ENCODE results near the gene DGKQ.

DGKQ gene

DNA sequence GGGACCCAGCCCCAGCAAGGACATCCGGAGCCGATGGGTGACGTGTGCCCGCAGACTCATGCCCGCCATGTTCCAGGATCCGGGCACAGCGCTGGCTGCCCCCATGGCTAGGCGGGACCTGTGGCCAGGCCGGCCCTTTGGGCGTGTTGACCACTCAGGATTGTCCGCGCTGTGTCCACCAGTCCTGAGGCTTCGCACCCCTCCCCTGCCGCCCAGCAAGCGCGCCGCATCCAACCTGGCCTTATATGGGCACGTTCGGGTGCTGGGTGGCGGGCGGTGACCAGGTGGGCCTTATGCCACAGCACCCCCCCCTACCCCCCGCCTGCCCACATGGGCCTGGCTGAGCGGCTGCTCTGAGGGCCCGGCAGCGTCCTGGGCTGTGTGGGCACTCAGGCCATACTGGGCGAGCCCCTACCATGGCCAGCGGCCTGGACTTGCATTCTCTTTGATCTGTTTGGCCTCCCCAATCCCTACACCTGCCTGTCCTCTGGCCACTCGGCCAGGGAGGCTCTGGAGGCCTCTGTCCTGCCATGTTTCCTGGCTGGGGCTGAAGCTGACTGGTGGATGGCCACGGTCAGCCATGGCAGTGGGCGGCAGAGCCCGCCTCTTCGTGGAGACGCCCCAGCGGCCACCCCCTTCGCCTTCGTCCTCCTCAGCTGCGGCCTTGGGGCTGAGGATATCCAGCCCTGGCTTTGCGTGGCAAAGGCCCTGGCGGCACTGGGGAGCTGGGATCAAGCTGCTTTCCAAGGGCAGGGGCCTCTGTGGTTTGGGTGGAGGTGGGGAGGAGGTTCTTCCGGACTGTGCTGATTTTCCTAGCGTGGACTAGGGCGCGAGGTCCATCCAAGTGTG, 40.1 kb upstream of the DGKQ start:
- Mint-ChIP-seq H3K27me3 (peaks cover 10% of the 10 kb centered on the region), H3K4me3 (no peak overlapping the region), H3K36me3 (ENCODE audit: low read depth) (peaks cover 7% of the 10 kb centered on the region), H3K4me1 (ENCODE audit: low read depth) (peaks cover 13% of the 10 kb centered on the region), H3K9me3 (no peaks in the 10 kb centered on the region), H3K27ac (no peak overlapping the region)
- no peak for DNase-seq

DNA sequence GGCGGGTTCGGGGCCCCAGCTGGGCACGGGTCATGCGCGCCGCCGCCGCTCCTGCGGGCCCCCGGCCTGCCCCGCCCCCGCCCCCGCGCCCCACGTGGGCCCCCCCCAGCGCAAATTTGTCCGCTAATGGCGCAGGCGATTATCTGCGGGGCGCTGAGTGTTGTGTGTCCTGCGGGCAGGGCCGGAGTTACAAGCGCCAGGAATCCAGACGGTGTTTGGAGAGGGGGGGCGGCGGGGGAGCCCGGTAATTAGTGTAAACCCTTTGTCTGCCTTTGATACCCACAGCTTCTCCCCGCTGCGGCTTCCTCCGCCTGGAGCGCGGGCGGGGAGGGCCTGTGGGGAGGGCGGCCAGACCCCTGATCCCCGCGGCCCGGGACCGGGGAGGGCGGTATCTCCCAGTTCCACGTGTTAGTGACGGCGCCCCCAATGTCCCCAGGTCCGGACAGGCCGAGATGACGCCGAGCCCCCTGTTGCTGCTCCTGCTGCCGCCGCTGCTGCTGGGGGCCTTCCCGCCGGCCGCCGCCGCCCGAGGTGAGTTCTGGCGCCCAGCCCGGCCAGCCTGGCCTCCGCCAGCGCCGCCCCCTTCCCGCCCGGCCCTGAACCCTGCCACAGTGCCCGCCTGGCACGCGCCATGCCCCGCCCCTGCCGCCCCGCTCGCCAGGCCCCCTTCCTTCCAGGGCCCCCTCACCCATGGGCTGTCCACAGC, 38.8 kb upstream of the DGKQ start:
- Mint-ChIP-seq H3K27ac (no peak overlapping the region), H3K27me3 (peaks cover 23% of the 10 kb centered on the region), H3K4me3 (peak overlapping the region; percentile 69), H3K9me3 (no peaks in the 10 kb centered on the region), H3K4me1 (ENCODE audit: low read depth) (peaks cover 13% of the 10 kb centered on the region), H3K36me3 (ENCODE audit: low read depth) (peaks cover 7% of the 10 kb centered on the region)
- DNase-seq, result peak; percentile 62

DNA sequence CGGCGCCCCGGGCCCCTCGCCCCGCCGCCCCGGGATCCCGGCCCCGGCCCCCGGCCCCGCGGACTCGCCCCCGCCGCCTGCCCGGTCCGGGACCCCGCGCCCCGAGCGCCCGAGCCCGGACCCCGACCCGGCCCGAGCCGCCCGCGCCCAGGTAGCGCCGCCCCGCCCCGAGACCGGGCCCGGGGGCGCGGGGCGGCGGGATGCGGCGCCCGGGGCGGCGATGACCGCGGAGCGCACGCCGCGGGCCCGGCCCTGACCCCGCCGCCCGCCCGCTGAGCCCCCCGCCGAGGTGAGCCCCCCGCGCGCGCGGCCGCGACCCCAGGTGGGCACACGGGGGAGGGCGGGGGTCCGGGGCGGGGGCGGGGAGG, 38.3 kb upstream of the DGKQ start:
- Mint-ChIP-seq H3K4me1 (ENCODE audit: low read depth) (peaks cover 13% of the 10 kb centered on the region), H3K4me3 (no peak overlapping the region), H3K27ac (no peak overlapping the region), H3K27me3 (peaks cover 28% of the 10 kb centered on the region), H3K9me3 (no peaks in the 10 kb centered on the region), H3K36me3 (ENCODE audit: low read depth) (peaks cover 7% of the 10 kb centered on the region)
- DNase-seq, result no peak

DNA sequence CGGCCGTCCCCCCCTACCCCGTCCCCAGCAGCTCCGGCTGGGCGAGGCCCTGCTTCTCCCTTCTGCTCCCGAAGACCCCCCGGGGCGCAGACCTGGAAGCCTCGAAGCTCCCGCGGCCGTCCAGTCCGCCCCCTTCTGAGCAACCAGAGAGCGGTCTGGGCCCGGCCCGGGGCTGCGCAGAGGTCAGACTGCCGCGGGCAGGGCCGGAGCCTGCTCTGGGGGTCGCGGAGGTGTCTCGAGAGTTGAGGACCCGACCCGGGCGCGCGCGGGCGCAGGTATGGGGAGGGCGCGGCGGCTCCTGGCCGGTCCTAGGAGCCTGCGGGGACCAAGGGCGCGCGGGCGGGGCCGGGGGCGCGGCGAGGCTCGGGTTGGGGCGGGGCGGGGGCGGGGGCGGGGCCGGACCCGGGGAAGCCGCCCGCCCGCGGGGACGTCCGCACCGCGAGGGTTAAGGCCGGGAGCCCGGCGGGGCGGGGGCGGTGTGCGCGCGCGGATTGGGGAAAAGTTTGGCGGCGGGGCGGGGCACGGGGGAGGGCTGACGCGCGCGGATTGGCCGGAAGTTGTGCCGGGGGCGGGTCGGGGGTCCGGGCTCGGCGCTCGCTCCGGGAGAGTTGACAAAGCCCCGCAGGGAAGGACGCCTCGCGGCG, 37.8 kb upstream of the DGKQ start, which contains the start of gene FGFRL1:
Gene FGFRL1 (plus strand): TSS at position 605 of the 644 bp plus-strand sequence. CDS start 860 bp downstream, outside the sequence.
- H3K4me3 Mint-ChIP-seq, result peak within 1 kb of the TSS; percentile 70
- peaks cover 33% of the 10 kb centered on the region for H3K27me3 Mint-ChIP-seq
- H3K36me3 Mint-ChIP-seq (ENCODE audit: low read depth), result peaks cover 7% of the 10 kb centered on the region
- no peaks in the 10 kb centered on the region for H3K9me3 Mint-ChIP-seq
- peaks cover 13% of the 10 kb centered on the region for H3K4me1 Mint-ChIP-seq (ENCODE audit: low read depth)
- DNase-seq, result peak; percentile 92
- H3K27ac Mint-ChIP-seq, result peak within 1 kb of the TSS; percentile 88

DNA sequence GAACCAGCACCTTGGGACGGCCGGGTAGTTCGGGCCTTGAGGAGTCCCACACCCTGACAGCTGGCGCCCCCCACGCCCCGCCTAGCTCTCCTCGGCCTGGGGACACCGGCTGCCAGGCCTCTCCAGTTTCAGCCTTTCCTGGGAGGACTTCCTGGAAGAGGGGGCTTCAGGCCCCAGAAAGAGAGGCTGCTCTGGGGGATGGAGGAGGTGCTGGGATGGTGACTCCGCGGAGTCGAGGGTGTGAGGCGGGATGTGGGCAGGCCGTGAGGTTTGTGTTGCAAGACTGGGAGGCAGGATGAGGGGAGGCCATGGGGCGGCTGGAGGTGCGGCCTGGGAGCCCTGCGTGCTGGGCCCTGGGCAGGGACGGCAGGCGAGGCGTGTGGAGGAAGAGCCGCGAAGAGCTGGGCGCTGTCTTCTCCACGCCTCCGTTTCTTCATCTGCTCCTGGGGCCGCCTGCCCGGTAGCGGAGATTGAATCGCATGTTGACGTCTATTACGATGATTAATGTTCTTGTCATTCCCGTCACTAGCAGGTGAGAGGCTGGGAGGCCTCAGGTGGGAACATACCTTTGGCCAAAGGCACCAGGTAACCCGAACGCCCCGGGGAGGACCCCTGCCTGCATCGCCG, 37.1 kb upstream of the DGKQ start:
- H3K4me1 Mint-ChIP-seq (ENCODE audit: low read depth), result peaks cover 13% of the 10 kb centered on the region
- peak overlapping the region; percentile 70 for H3K4me3 Mint-ChIP-seq
- no peaks in the 10 kb centered on the region for H3K9me3 Mint-ChIP-seq
- DNase-seq, result peak; percentile 81
- H3K27ac Mint-ChIP-seq, result peak overlapping the region; percentile 88
- H3K36me3 Mint-ChIP-seq (ENCODE audit: low read depth), result peaks cover 7% of the 10 kb centered on the region
- peaks cover 40% of the 10 kb centered on the region for H3K27me3 Mint-ChIP-seq

DNA sequence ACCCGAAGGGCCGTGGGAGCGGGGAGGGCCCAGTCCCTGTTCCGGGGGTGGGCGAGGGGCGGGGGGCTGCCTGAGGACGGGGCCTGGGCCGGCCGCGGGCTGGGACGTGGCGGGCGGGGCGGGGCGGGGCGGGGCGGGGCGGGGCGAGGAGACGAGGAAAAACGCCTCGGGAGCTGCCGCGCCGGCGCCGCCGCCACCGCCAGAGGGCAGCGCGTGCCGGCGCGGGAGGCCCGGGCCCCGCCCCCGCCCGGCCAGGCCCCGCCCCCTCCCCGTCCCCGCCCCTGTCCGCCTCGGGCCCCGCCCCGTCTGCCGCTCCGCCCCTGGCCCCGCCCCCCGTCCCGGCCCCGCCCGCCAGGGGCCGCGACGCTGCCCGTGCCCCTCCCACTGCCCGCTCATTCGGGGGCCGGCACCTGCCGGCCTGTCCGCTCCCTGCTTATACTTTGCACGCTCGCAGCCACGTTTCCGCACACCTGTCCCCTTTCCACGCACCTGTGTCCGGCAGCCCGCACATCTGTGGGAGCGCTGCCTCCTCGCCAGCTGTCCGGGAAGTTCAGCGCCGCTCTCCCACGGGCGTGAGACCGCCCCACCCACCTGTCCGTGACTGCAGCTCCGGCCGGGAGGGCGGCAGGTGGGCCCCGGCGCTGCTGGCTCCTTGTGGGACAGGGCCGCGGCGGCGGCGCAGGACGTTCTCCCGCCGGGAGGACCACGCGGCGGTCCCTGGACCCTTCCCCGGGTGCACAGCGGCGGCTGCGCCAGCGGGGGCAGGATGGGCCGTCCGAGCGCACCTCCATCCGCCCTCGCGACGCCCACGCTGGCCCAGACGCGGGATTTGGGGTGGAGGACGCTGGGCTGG, 36.4 kb upstream of the DGKQ start:
- Mint-ChIP-seq H3K36me3 (ENCODE audit: low read depth) (peaks cover 7% of the 10 kb centered on the region), H3K27me3 (peaks cover 42% of the 10 kb centered on the region), H3K4me1 (ENCODE audit: low read depth) (peaks cover 13% of the 10 kb centered on the region), H3K9me3 (no peaks in the 10 kb centered on the region), H3K4me3 (peak overlapping the region; percentile 74), H3K27ac (peak overlapping the region; percentile 61)
- DNase-seq, result peak; percentile 84

DNA sequence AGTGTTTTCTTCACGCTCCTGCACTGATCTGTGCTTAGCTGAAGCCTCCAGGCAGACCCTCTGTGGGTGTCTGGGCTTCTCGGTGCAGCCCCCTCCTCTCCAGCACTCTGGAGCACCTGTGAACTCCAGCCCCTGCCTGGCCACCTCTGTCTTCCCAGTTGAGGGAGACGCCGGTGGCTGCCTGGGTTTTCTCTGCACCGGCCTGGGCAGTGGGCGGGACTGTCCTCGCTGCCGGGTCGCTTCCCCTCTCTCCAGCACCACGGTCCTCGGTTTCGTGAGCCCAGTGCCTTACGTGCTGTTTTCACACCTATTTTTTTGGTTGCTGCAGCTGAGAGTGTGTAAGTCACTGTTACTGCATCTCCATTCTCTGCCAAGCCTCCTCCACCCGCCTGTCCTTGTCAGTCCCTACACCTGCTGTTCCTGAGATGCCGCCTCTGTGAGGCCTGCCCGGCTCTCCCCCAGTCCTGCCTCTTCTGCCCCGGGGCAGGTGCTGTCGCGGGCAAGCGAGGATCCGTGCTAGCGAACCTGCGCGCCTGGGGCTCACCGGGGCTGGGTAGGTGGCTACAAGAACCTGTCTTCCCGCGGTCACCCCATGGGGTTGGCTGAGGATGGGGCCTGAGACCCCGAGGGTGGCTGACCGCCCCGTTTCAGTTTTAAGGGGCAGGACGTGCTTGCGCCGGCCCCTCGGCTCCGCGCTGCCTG, 35.6 kb upstream of the DGKQ start:
- Mint-ChIP-seq H3K4me1 (ENCODE audit: low read depth) (peaks cover 13% of the 10 kb centered on the region), H3K27ac (no peak overlapping the region), H3K36me3 (ENCODE audit: low read depth) (peaks cover 5% of the 10 kb centered on the region), H3K9me3 (no peaks in the 10 kb centered on the region), H3K27me3 (peaks cover 49% of the 10 kb centered on the region), H3K4me3 (peak overlapping the region; percentile 66)
- peak; percentile 64 for DNase-seq

DNA sequence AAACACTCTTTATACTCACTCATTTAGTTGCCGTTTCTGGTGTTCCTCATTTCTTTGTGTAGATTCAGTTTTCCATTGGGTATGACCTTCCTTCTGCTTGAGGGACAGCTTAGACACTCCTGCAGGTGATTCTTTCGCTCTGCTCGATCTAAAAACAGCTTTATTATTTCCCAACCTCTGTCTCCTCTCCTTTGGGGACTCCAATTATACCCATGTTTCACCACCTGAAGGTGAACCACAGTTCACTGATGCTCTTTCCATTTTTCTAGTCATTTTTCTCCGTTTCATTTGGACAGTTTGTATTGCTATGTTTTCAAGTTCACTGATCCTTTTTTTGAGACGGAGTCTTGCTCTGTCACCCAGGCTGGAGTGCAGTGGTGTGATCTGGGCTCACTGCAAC, 33.5 kb upstream of the DGKQ start:
- Mint-ChIP-seq H3K4me3 (no peak overlapping the region), H3K27me3 (peaks cover 61% of the 10 kb centered on the region), H3K9me3 (no peaks in the 10 kb centered on the region), H3K36me3 (ENCODE audit: low read depth) (no peaks in the 10 kb centered on the region), H3K27ac (no peak overlapping the region), H3K4me1 (ENCODE audit: low read depth) (peaks cover 14% of the 10 kb centered on the region)
- no peak for DNase-seq

DNA sequence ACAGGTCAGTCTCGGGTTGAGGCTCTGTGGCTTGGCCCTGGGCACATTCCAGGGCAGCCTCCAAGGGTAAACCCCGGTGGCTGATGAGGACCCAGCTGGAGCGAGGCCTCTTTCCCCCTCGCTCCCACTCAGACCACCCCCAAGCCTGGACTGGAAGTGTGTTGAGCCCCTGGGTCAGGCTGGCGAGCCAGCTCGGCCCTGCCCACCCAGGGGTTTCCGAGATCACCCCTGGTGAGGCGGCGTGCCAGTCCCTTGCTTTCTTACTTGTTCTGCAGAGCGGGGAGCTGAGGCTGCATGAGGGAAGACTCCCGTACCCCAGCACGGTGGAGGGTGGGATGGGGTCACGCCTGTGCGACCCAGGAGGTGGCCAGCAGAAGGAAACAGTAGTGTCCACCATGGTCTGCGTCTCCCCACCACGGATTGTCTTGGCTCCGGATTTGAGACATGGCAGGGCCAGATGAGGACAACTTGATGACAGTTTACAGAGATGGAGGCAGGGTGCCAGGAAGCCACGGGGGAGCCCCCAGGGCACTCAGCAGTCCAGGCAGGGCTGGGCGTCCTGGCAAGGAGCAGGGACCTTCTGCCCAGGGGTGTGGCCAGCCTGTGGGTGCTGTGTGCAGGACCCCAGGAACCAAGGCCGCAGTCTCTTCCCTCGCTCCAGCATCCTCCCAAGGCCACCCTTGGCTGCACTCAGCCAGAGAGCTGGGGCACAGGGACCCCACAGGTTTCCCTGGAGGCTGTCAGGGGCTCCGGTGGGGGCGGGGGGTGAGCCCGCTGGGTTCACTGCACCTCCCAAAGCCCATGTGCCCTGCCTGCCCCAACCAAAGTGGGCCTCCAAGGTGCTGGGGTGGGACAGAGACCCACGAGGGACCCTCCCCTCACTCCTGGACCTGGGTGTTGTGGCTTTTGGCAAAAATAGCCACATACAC, 31.5 kb upstream of the DGKQ start:
- Mint-ChIP-seq H3K9me3 (no peaks in the 10 kb centered on the region), H3K36me3 (ENCODE audit: low read depth) (no peaks in the 10 kb centered on the region), H3K4me3 (no peak overlapping the region), H3K27me3 (peaks cover 76% of the 10 kb centered on the region), H3K27ac (no peak overlapping the region), H3K4me1 (ENCODE audit: low read depth) (peaks cover 7% of the 10 kb centered on the region)
- no peak for DNase-seq

DNA sequence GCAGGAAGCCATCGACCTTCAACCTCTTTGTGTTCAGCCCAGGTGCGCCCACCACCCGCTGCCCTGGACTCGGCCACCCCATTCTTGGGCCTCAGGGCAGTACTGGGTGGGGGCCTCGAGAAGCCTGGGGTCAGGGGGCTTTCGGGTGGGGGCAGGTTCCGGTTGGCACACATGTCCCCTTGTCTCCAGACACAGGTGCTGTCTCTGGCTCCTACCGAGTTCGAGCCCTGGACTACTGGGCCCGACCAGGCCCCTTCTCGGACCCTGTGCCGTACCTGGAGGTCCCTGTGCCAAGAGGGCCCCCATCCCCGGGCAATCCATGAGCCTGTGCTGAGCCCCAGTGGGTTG, 30.7 kb upstream of the DGKQ start:
- Mint-ChIP-seq H3K27me3 (peaks cover 79% of the 10 kb centered on the region), H3K9me3 (no peaks in the 10 kb centered on the region), H3K27ac (no peak overlapping the region), H3K36me3 (ENCODE audit: low read depth) (no peaks in the 10 kb centered on the region), H3K4me3 (no peak overlapping the region), H3K4me1 (ENCODE audit: low read depth) (peaks cover 6% of the 10 kb centered on the region)
- no peak for DNase-seq

DNA sequence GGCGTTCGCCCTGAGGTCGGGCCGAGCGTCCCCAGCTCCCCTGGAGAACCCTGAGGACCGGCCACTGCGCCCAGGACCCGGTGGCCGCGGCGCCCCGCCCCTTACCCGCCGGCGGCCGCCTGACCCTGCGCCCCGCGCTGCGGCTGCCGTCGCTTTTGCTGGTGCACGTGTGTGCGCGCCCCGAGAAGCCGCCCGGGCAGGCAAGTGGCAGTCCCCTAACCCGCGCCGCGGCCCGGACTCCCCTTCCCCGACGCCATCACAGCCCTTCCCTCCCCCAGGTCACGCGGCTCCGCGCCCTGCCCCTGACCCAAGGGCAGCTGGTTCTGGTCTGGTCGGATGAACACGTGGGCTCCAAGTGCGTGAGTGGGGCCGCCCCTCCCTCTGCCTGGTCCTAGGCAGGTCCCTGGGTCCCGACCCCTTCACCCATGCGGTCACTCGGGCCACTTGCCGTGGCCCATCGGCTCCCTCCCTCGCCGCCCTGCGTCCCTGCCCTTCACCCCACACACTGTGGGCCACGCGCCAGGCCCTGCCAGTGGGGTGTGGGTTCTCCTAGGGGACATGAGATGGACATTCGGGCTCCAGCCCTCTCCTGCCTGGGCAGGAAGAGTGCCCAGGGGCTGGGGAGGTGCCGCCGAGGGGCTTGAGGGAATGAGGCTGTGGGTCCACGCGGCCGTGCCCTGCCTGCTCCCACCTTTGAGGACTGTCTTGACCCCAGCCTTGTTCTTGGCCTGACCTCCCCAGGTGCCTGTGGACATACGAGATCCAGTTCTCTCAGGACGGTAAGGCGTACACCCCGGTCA, 30.1 kb upstream of the DGKQ start:
- DNase-seq, result no peak
- Mint-ChIP-seq H3K4me3 (no peak overlapping the region), H3K36me3 (ENCODE audit: low read depth) (no peaks in the 10 kb centered on the region), H3K9me3 (no peaks in the 10 kb centered on the region), H3K4me1 (ENCODE audit: low read depth) (peaks cover 2% of the 10 kb centered on the region), H3K27me3 (peaks cover 79% of the 10 kb centered on the region), H3K27ac (no peak overlapping the region)

DNA sequence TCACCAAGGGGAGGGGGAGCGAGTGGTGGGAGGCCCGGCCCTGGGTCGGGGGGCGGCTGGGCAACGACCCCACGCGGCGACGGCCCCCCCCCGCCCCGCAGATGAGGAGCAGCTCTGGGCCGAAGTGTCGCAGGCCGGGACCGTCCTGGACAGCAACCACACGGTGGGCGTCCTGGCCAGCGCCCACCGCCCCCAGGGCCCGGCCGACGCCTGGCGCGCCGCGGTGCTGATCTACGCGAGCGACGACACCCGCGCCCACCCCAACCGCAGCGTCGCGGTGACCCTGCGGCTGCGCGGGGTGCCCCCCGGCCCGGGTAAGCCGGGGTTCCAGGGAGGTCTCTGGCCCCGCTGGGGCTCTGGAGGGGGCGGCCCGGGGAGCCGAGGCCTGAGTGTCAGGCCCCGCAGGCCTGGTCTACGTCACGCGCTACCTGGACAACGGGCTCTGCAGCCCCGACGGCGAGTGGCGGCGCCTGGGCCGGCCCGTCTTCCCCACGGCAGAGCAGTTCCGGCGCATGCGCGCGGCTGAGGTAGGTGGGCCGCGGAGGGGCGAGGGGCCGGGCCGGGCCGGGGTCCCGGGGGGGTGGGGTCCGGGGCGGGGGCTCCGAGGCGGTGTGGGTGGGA, 29.4 kb upstream of the DGKQ start:
- H3K9me3 Mint-ChIP-seq, result no peaks in the 10 kb centered on the region
- H3K27ac Mint-ChIP-seq, result no peak overlapping the region
- H3K27me3 Mint-ChIP-seq, result peaks cover 79% of the 10 kb centered on the region
- H3K4me3 Mint-ChIP-seq, result no peak overlapping the region
- no peak for DNase-seq
- no peaks in the 10 kb centered on the region for H3K36me3 Mint-ChIP-seq (ENCODE audit: low read depth)
- H3K4me1 Mint-ChIP-seq (ENCODE audit: low read depth), result peaks cover 8% of the 10 kb centered on the region
